ENCODE results near the gene SRRM3.

SRRM3 gene

GRCh38 chr7:76325811-76326210, 124.1 kb downstream of the SRRM3 start:
- no peak overlapping the region for H3K4me3 ChIP-seq (ENCODE audit: low read depth, low read length)
- no peaks in the 10 kb centered on the region for H3K9me3 ChIP-seq (ENCODE audit: control insufficient read depth, insufficient read depth, low read depth, low read length)
- CTCF ChIA-PET = no interaction called here
- peaks cover 20 to 45% of the 10 kb centered on the region in 2 experiments for H3K36me3 ChIP-seq (ENCODE audit: control insufficient read depth in 2 of 2, insufficient read depth in 1 of 2, low read length in 2 of 2)
- TF ChIP-seq ZNF138 (tag by site-specific recombination; IDR thresholded peaks at IDR 0.05; ENCODE audit: borderline replicate concordance) (no peak), ZNF302 (tag by site-specific recombination; IDR thresholded peaks at IDR 0.05; ENCODE audit: low read depth) (no peak), ZNF184 (tag by site-specific recombination; IDR thresholded peaks at IDR 0.05) (no peak), GLI2 (tag by site-specific recombination; IDR thresholded peaks at IDR 0.05; ENCODE audit: borderline replicate concordance, low read depth) (no peak), ZNF843 (tag by site-specific recombination; IDR thresholded peaks at IDR 0.05) (no peak), ZNF132 (tag by site-specific recombination; IDR thresholded peaks at IDR 0.05; ENCODE audit: borderline replicate concordance) (no peak), ZFHX2 (tag by site-specific recombination; conservative IDR thresholded peaks at IDR 0.05) (no peak), ZNF692 (tag by site-specific recombination; IDR thresholded peaks at IDR 0.05) (no peak), ZNF544 (tag by site-specific recombination; IDR thresholded peaks at IDR 0.05) (no peak), BCL11A (tag by site-specific recombination; IDR thresholded peaks at IDR 0.05; ENCODE audit: low read depth) (no peak), MZF1 (tag by site-specific recombination; IDR thresholded peaks at IDR 0.05; ENCODE audit: borderline replicate concordance) (no peak), ZNF600 (tag by site-specific recombination; IDR thresholded peaks at IDR 0.05) (no peak), MEIS1 (CRISPR knock-in tag; IDR thresholded peaks at IDR 0.05; ENCODE audit: borderline replicate concordance) (no peak), ZNF629 (tag by site-specific recombination; IDR thresholded peaks at IDR 0.05) (no peak), ZNF394 (tag by site-specific recombination; IDR thresholded peaks at IDR 0.05; ENCODE audit: borderline replicate concordance) (no peak), ZNF391 (tag by site-specific recombination; IDR thresholded peaks at IDR 0.05; ENCODE audit: borderline replicate concordance, low read depth) (no peak), ZNF169 (tag by site-specific recombination; IDR thresholded peaks at IDR 0.05) (no peak), ZNF704 (tag by site-specific recombination; IDR thresholded peaks at IDR 0.05) (no peak), ZNF175 (tag by site-specific recombination; IDR thresholded peaks at IDR 0.05) (no peak)
- no peak overlapping the region for H3K27ac ChIP-seq (ENCODE audit: extremely low read depth, low read depth, low read length)
- 0 out of 2 replicates have a peak, but pooled peaks cover 5% of the 10 kb centered on the region for H3K4me1 ChIP-seq (ENCODE audit: control insufficient read depth, insufficient read depth, low read length)
- POLR2A ChIA-PET = no interaction called here

- H3K4me3 ChIP-seq (ENCODE audit: low read depth, low read length) = no peak overlapping the region
- POLR2A ChIA-PET = interaction anchor here (2.2 kb wide), 1 partner anchor 9 kb away, joined by 6 read pairs; no protein-coding TSS in a partner anchor
- H3K27ac ChIP-seq (ENCODE audit: extremely low read depth, low read depth, low read length) = no peak overlapping the region
- TF ChIP-seq BCL11B (tag by site-specific recombination; IDR thresholded peaks at IDR 0.05; ENCODE audit: low read depth) (no peak), GLIS1 (tag by site-specific recombination; IDR thresholded peaks at IDR 0.05) (no peak), ZFP41 (tag by site-specific recombination; IDR thresholded peaks at IDR 0.05; ENCODE audit: borderline replicate concordance) (no peak), ZNF488 (tag by site-specific recombination; IDR thresholded peaks at IDR 0.05) (no peak), ZNF501 (tag by site-specific recombination; IDR thresholded peaks at IDR 0.05) (no peak), ZNF202 (tag by site-specific recombination; IDR thresholded peaks at IDR 0.05; ENCODE audit: borderline replicate concordance) (no peak), ZNF23 (tag by site-specific recombination; IDR thresholded peaks at IDR 0.05; ENCODE audit: borderline replicate concordance) (no peak), ZNF114 (tag by site-specific recombination; IDR thresholded peaks at IDR 0.05) (no peak), TCF7L2 (IDR thresholded peaks at IDR 0.05; ENCODE audit: borderline replicate concordance, low read depth, low read length) (no peak), ZNF24 (tag by site-specific recombination; IDR thresholded peaks at IDR 0.05) (no peak)
- H3K4me1 ChIP-seq (ENCODE audit: control insufficient read depth, insufficient read depth, low read length) = 0 out of 2 replicates have a peak, but pooled peaks cover 5% of the 10 kb centered on the region
- no peaks in the 10 kb centered on the region for H3K9me3 ChIP-seq (ENCODE audit: control insufficient read depth, insufficient read depth, low read depth, low read length)
- CTCF ChIA-PET = interaction anchor here (0.7 to 1.0 kb wide), 2 partner anchors 10 to 298 kb away, joined by 3 to 4 read pairs; no protein-coding TSS in a partner anchor
- peaks cover 20 to 45% of the 10 kb centered on the region in 2 experiments for H3K36me3 ChIP-seq (ENCODE audit: control insufficient read depth in 2 of 2, insufficient read depth in 1 of 2, low read length in 2 of 2)
Observed at GRCh38 chr7:76326646-76327233, 125.0 kb downstream of the SRRM3 start.

Measured in HEK293 (cell line).